ENCODE data around the gene TOMM34. TPM values are rescaled to one million over a fixed set of nuclear protein-coding genes. Genes with fewer than 3 reads are reported as not detected.

TOMM34 gene
- total and polyA plus RNA-seq, 2 of the 13 experiments (the other 11 are each of a cell fraction or from before 2014, with no cell fraction given), result 36.2 to 52.0 TPM

- no peaks in the 10 kb centered on the region for H3K4me1 ChIP-seq (ENCODE audit: insufficient read depth, low read length)
- no peak overlapping the region for H3K9ac ChIP-seq (ENCODE audit: insufficient read depth, low read depth, low read length)
- no peak for DNase-seq (ENCODE audit: low spot score)
- WGBS (ENCODE audit: low lambda C conversion rate), result 94% methylated on average over 8 of the region's 8 CpGs
- no TSS peak for BruUV-seq (replicated peaks)
- in situ Hi-C loops (cut with HindIII; ENCODE audit: extremely low pct_ligation_motif_present, low pct_unique_long_range_greater_than_20kb), result no loop called here
- no peak for FAIRE-seq
- 0 out of 2 replicates have a peak, but pooled peaks have one; percentile 11 for TF ChIP-seq ZNF121 (CRISPR knock-in tag; IDR thresholded peaks at IDR 0.05)
- peak; percentile 68 for TF ChIP-seq CEBPB (IDR thresholded peaks at IDR 0.05; ENCODE audit: borderline replicate concordance, low read depth, low read length)
- TF ChIP-seq CHCHD3 (CRISPR knock-in tag; IDR thresholded peaks at IDR 0.05), result no peak
- no peaks in the 10 kb centered on the region for H3K79me2 ChIP-seq (ENCODE audit: insufficient read depth, low read length)
- no peaks in the 10 kb centered on the region for H4K20me1 ChIP-seq (ENCODE audit: insufficient read depth, low read length)
- POLR2A ChIA-PET, result interaction anchor here (0.7 kb wide), 1 partner anchor 15 kb away, joined by 3 read pairs; no protein-coding TSS in a partner anchor
- no peak overlapping the region for H3K4me2 ChIP-seq (ENCODE audit: low read depth, low read length)
- ATAC-seq, result no peak
- H3K27ac ChIP-seq (ENCODE audit: extremely low read length, insufficient read depth, low read length), result no peak overlapping the region
- H3K27me3 ChIP-seq (ENCODE audit: control insufficient read depth in 1 of 2, insufficient read depth in 2 of 2, low read length in 2 of 2), result no peaks in the 10 kb centered on the region
- no peak overlapping the region for H2AFZ ChIP-seq (ENCODE audit: low read length)
- H3K9me3 ChIP-seq (ENCODE audit: low read length), result no peaks in the 10 kb centered on the region
- H3K4me3 ChIP-seq (replicated peaks in 1 of 3; ENCODE audit: insufficient read depth in 1 of 3, low read depth in 2 of 3, low read length in 3 of 3), result no peak overlapping the region
- peaks cover 14 to 60% of the 10 kb centered on the region in 2 experiments for H3K36me3 ChIP-seq (replicated peaks in 1 of 2; ENCODE audit: control insufficient read depth in 1 of 2, insufficient read depth in 2 of 2, low read length in 2 of 2)
- CTCF ChIA-PET (ENCODE audit: low intra/inter-chr PET ratio, low total read pairs), result no interaction called here
- intact Hi-C loops (cut with micrococcal nuclease; ENCODE audit: unreplicated experiment), result no loop called here
Observed at GRCh38 chr20:44981736-44982406, 21.7 kb upstream of the TOMM34 start.

GRCh38 chr20:44979090-44979621 is 19.0 kb upstream of the TOMM34 start:
- in situ Hi-C loops (cut with HindIII; ENCODE audit: extremely low pct_ligation_motif_present, low pct_unique_long_range_greater_than_20kb) (no loop called here), intact Hi-C loops (cut with micrococcal nuclease; ENCODE audit: unreplicated experiment) (no loop called here)
- CTCF ChIA-PET (ENCODE audit: low intra/inter-chr PET ratio, low total read pairs), result no interaction called here
- Histone ChIP-seq H4K20me1 (ENCODE audit: insufficient read depth, low read length) (no peaks in the 10 kb centered on the region), H3K9me3 (ENCODE audit: low read length) (no peaks in the 10 kb centered on the region), H2AFZ (ENCODE audit: low read length) (no peak overlapping the region), H3K4me3 (replicated peaks in 1 of 3; ENCODE audit: insufficient read depth in 1 of 3, low read depth in 2 of 3, low read length in 3 of 3) (no peak overlapping the region), H3K9ac (ENCODE audit: insufficient read depth, low read depth, low read length) (no peak overlapping the region), H3K79me2 (ENCODE audit: insufficient read depth, low read length) (no peaks in the 10 kb centered on the region), H3K4me1 (ENCODE audit: insufficient read depth, low read length) (no peaks in the 10 kb centered on the region), H3K27ac (ENCODE audit: extremely low read length, insufficient read depth, low read length) (no peak overlapping the region), H3K36me3 (replicated peaks in 1 of 2; ENCODE audit: control insufficient read depth in 1 of 2, insufficient read depth in 2 of 2, low read length in 2 of 2) (peaks cover 21 to 64% of the 10 kb centered on the region in 2 experiments), H3K4me2 (ENCODE audit: low read depth, low read length) (no peak overlapping the region), H3K27me3 (ENCODE audit: control insufficient read depth in 1 of 2, insufficient read depth in 2 of 2, low read length in 2 of 2) (no peaks in the 10 kb centered on the region)
- no peak for DNase-seq (ENCODE audit: low spot score)
- no peak for FAIRE-seq
- no TSS peak for BruUV-seq (replicated peaks)
- no peak for ATAC-seq
- POLR2A ChIA-PET, result interaction anchor here (2.5 kb wide), 1 partner anchor 19 kb away, joined by 10 read pairs; the partner anchor contains the start of gene TOMM34
- WGBS (ENCODE audit: low lambda C conversion rate), result 86% methylated on average over 2 of the region's 2 CpGs
- TF ChIP-seq ARID5B (CRISPR knock-in tag; IDR thresholded peaks at IDR 0.05) (no peak), ZNF225 (CRISPR knock-in tag; IDR thresholded peaks at IDR 0.05) (no peak), ZNF343 (CRISPR knock-in tag; IDR thresholded peaks at IDR 0.05) (no peak), GPN1 (CRISPR knock-in tag; IDR thresholded peaks at IDR 0.05; ENCODE audit: borderline replicate concordance) (no peak), TBP (CRISPR knock-in tag; IDR thresholded peaks at IDR 0.05) (no peak), SPEN (CRISPR knock-in tag; IDR thresholded peaks at IDR 0.05; ENCODE audit: low read depth) (no peak), STAT5B (CRISPR knock-in tag; IDR thresholded peaks at IDR 0.05) (no peak), MAFK (conservative IDR thresholded peaks at IDR 0.05 in 1 of 2, IDR thresholded peaks at IDR 0.05 in 1 of 2; ENCODE audit: low read length in 2 of 2) (no peak), EEA1 (CRISPR knock-in tag; IDR thresholded peaks at IDR 0.05; ENCODE audit: borderline replicate concordance) (no peak), ZNF773 (CRISPR knock-in tag; IDR thresholded peaks at IDR 0.05; ENCODE audit: borderline replicate concordance) (no peak), ZNF383 (CRISPR knock-in tag; IDR thresholded peaks at IDR 0.05; ENCODE audit: borderline replicate concordance) (no peak), RBM39 (IDR thresholded peaks at IDR 0.05; ENCODE audit: low read depth, low read length, poor library complexity, severe bottlenecking) (no peak)
